HepG2 (cell line): ENCODE results near the gene ATG2B.

Experiments
- POLR2AphosphoS5 ChIP-seq: IDR thresholded peaks from 2 replicates; pipeline ENCODE4 v1.6.1; 2012; ENCODE audit warnings: low read depth, low read length
- SP1 ChIP-seq, 2 experiments: fragments of 450-650 bp in 1 of 2; sonication (generic) in 1 of 2; formaldehyde crosslinking in 1 of 2; IDR thresholded peaks; 2 replicates each; pipeline versions ENCODE4 v1.4.0 to v1.6.1; 2016 to 2020; ENCODE audit warnings: missing genetic modification reagents in 1 of 2

- TF ChIP-seq POLR2AphosphoS5 (no peak), SP1 (IDR thresholded peaks at IDR 0.05) (no peak), SP1 (CRISPR knock-in tag; IDR thresholded peaks at IDR 0.05) (no peak)
These were observed 110.7 kb downstream of the ATG2B start for GRCh38 chr14:96252323-96252998.
